GM12878 (cell line): ENCODE results near the gene IL1RL2. TPM values are rescaled to one million over a fixed set of nuclear protein-coding genes. Genes with fewer than 3 reads are reported as not detected.

ENCODE experiments used
- ATAC-seq: fragments of 200-7000 bp; cut with Tn5 transposase; 3 replicates; pipeline ENCODE4 v1.9.1; 2020; ENCODE audit warnings: mild to moderate bottlenecking, moderate library complexity
- BruUV-seq: library from RNA; stranded (reverse); fragments of 400-500 nt; replicated peaks from 2 replicates; lab custom pipeline; 2021; lab: Mats Ljungman, UMichigan
- CTCF ChIA-PET: fragments of 300-600 bp; sonication (Branson Sonifier 250); formaldehyde crosslinking; extraction: SDS; loops from one replicate; lab custom pipeline; 2021; ENCODE audit warnings: inconsistent platforms; lab: Yijun Ruan, JAX
- POLR2A ChIA-PET: fragments of 350-600 bp; formaldehyde crosslinking; extraction: SDS; loops from one replicate; lab custom pipeline; 2021; ENCODE audit warnings: inconsistent platforms; lab: Charles Lee
- RAD21 ChIA-PET: fragments of 300-600 bp; sonication (Branson Sonifier 250); formaldehyde crosslinking; loops from one replicate; lab custom pipeline; 2023; ENCODE audit warnings: antibody characterized with exemption; ENCODE audit not compliant: unreplicated experiment; lab: Charles Lee
- SMC1A ChIA-PET: fragments of 300-600 bp; sonication (Branson Sonifier 250); formaldehyde crosslinking; loops from one replicate; lab custom pipeline; 2023; ENCODE audit not compliant: unreplicated experiment, uncharacterized antibody; lab: Charles Lee
- DNase-seq: peaks from one replicate; pipeline ENCODE4 v3.0.0-alpha.2; 2011; ENCODE audit warnings: low read depth, low spot score
- FAIRE-seq: peaks from 3 replicates; lab custom pipeline; 2011; peaks lifted over from hg19 to GRCh38; lab: Jason Lieb, UNC
- H2AFZ ChIP-seq: 2 replicates; pipeline ENCODE4 v1.6.0; 2011; ENCODE audit warnings: low read depth, low read length, control low read depth; ENCODE audit not compliant: control insufficient read depth
- H3K27ac ChIP-seq: 2 replicates; pipeline ENCODE4 v1.5.1; 2011; ENCODE audit warnings: control low read depth; ENCODE audit not compliant: control insufficient read depth, insufficient read depth
- H3K27me3 ChIP-seq, 2 experiments: replicated peaks in 1 of 2; 2 replicates each; pipeline versions ENCODE4 v1.6.0 to v1.6.1; 2011; ENCODE audit warnings: low read length in 1 of 2; ENCODE audit not compliant: control insufficient read depth in 2 of 2, insufficient read depth in 2 of 2
- H3K36me3 ChIP-seq, 2 experiments: 2 replicates each; pipeline ENCODE4 v1.5.1; 2011; ENCODE audit warnings: low read length in 1 of 2; ENCODE audit not compliant: control insufficient read depth in 2 of 2, insufficient read depth in 2 of 2
- H3K4me1 ChIP-seq: 2 replicates; pipeline ENCODE4 v1.6.1; 2011; ENCODE audit warnings: mild to moderate bottlenecking, low read length, moderate library complexity, mixed read lengths; ENCODE audit not compliant: control insufficient read depth, insufficient read depth
- H3K4me2 ChIP-seq: 2 replicates; pipeline ENCODE4 v1.6.0; 2011; ENCODE audit warnings: control low read depth; ENCODE audit not compliant: control insufficient read depth, insufficient read depth
- H3K4me3 ChIP-seq: fragments of 200-600 bp; sonication (generic); 2 replicates; pipeline ENCODE4 v1.5.1; 2016
- H3K79me2 ChIP-seq: 2 replicates; pipeline ENCODE4 v1.6.0; 2011; ENCODE audit warnings: low read length; ENCODE audit not compliant: control insufficient read depth, insufficient read depth
- H3K9ac ChIP-seq: 2 replicates; pipeline ENCODE4 v1.8.0; 2011; ENCODE audit warnings: low read length, control low read depth, mixed read lengths; ENCODE audit not compliant: control insufficient read depth, insufficient read depth
- H3K9me3 ChIP-seq: replicated peaks from 3 replicates; pipeline ENCODE4 v1.5.1; 2011; ENCODE audit warnings: mild to moderate bottlenecking, low read length; ENCODE audit not compliant: control insufficient read depth, insufficient read depth
- H4K20me1 ChIP-seq: 2 replicates; pipeline ENCODE4 v1.6.0; 2011; ENCODE audit not compliant: control insufficient read depth, insufficient read depth
- BCL3 ChIP-seq: IDR thresholded peaks from 2 replicates; pipeline ENCODE4 v1.6.1; 2011; ENCODE audit warnings: borderline replicate concordance, low read depth, mild to moderate bottlenecking, moderate library complexity, low read length; ENCODE audit not compliant: insufficient read depth, poor library complexity, severe bottlenecking
- BRCA1 ChIP-seq: IDR thresholded peaks from 2 replicates; pipeline ENCODE4 v1.6.1; 2011; ENCODE audit warnings: low read depth, low read length, improper control_type of control experiment
- E4F1 ChIP-seq: fragments of 450-650 bp; IDR thresholded peaks from 2 replicates; pipeline ENCODE4 v1.6.1; 2018; ENCODE audit warnings: borderline replicate concordance, mild to moderate bottlenecking; ENCODE audit not compliant: partially characterized antibody
- IRF4 ChIP-seq: IDR thresholded peaks from 2 replicates; pipeline ENCODE4 v1.6.1; 2011; ENCODE audit warnings: low read depth, low read length
- MLLT1 ChIP-seq: fragments of 450-650 bp; IDR thresholded peaks from 2 replicates; pipeline ENCODE4 v1.6.1; 2016; ENCODE audit warnings: mild to moderate bottlenecking
- MYC ChIP-seq: IDR thresholded peaks from 2 replicates; pipeline ENCODE4 v1.6.1; 2011; ENCODE audit warnings: mild to moderate bottlenecking, low read length, moderate library complexity, inconsistent platforms; ENCODE audit not compliant: insufficient read depth, insufficient replicate concordance, insufficient read length, severe bottlenecking
- NRF1 ChIP-seq: conservative IDR thresholded peaks from 2 replicates; pipeline ENCODE4 v1.6.1; 2011; ENCODE audit warnings: mild to moderate bottlenecking, low read depth, low read length, improper control_type of control experiment
- SMAD5 ChIP-seq: IDR thresholded peaks from 2 replicates; pipeline ENCODE4 v1.6.1; 2016; ENCODE audit warnings: antibody characterized with exemption, low read depth
- SMARCA5 ChIP-seq: fragments of 450-650 bp; IDR thresholded peaks from 2 replicates; pipeline ENCODE4 v1.6.1; 2017; ENCODE audit warnings: mild to moderate bottlenecking
- SREBF1 ChIP-seq: IDR thresholded peaks from 2 replicates; pipeline ENCODE4 v1.6.1; 2012; ENCODE audit warnings: mild to moderate bottlenecking, low read length
- STAT1 ChIP-seq: fragments of 450-650 bp; conservative IDR thresholded peaks from 2 replicates; pipeline ENCODE4 v1.6.1; 2014; ENCODE audit warnings: antibody characterized with exemption, mild to moderate bottlenecking
- ZZZ3 ChIP-seq: IDR thresholded peaks from 2 replicates; pipeline ENCODE4 v1.6.1; 2011; ENCODE audit warnings: low read depth; ENCODE audit not compliant: control insufficient read depth, insufficient read length
- WGBS: methylation state at CpG from one replicate; pipeline ENCODE4 v1.1.6; 2016; ENCODE audit warnings: low lambda C conversion rate; ENCODE audit not compliant: insufficient replicate concordance, insufficient coverage; ENCODE audit errors: missing lambda C conversion rate; 5-methylcytosine and 5-hydroxymethylcytosine counted together
- in situ Hi-C: fragments of 300-500 bp; cut with MboI; formaldehyde crosslinking; loops from 9 replicates; pipeline ENCODE4 v1.14.3; 2018; ENCODE audit warnings: mixed read lengths
- intact Hi-C: fragments of 100-400 bp; cut with micrococcal nuclease; formaldehyde crosslinking; loops from one replicate; pipeline ENCODE4 v1.14.2; 2022; ENCODE audit not compliant: unreplicated experiment
- polyA plus RNA-seq, 11 experiments: library from polyadenylated mRNA; depleted of rRNA in 4 of 11; unstranded in 6 of 11; stranded (reverse) in 5 of 11; fragments of >200 nt; fragmentation: Nextera tagmentation in 4 of 11; fragmentation: Illumina TruSeq in 1 of 11; extraction: Ambion mirVana in 4 of 11; extraction: Trizol in 1 of 11; gene quantifications; 1 replicate in 1 of 11; 2 replicates in 10 of 11; pipeline versions ENCODE4 v1.2.1 to v1.2.3, GENCODE V29; 2011 to 2016; ENCODE audit warnings: inconsistent platforms in 2 of 11, missing spikeins in 2 of 11, low read depth in 1 of 11
- total RNA-seq, 4 experiments: library from RNA; depleted of rRNA in 3 of 4; stranded (reverse); fragments of >200 nt in 3 of 4; fragmentation: Illumina TruSeq in 1 of 4; extraction: Trizol in 1 of 4; gene quantifications; 2 replicates each; pipeline versions ENCODE4 v1.2.1 to v1.2.3, GENCODE V29; 2013 to 2021

IL1RL2 gene
- total and polyA plus RNA-seq, 10 of the 15 experiments (the other 5 are each of a cell fraction or from before 2014, with no cell fraction given) = not detected

DNA sequence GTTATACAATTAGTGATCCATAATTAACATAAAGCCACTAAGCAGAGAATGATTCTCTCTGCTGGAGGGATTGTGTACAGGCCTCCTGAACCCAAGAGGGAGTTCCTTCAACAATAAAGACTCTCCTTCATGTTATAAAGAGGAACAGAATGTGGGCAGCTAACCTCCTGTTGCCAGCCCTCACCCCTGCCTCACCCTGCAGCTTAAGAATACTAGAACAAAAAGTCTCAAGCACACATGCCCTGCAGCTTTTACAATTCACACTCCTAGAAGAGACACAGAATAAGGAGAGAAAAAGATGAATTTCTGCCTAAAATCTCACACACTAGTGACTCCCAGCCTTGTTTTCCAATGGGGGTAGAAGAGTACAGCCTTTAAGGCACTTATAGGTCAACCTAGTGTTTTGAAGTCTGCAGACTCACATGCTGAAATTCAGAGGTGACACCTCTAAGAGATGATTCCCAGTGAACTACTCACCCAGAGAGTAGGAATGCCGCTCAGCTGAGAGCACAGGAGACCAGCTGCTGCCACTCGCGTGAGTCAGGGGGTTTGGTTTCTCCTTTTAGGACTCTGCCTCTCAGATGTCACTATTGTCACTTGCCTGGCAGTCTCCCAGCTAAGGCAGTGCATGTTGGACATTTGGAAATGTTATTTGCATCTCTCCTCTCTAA, 92.0 kb downstream of the IL1RL2 start (continued):
- TF ChIP-seq MLLT1 (no peak), IRF4 (no peak), MYC (no peak), NRF1 (no peak)

- RAD21 ChIA-PET = no interaction called here
- H3K9ac ChIP-seq = no peak overlapping the region
- no peak overlapping the region for H2AFZ ChIP-seq
- SMC1A ChIA-PET = interaction anchor here (0.6 kb wide), 1 partner anchor 785 kb away, joined by 5 read pairs; no protein-coding TSS in a partner anchor
- H3K4me3 ChIP-seq = no peak overlapping the region
- H3K79me2 ChIP-seq = no peaks in the 10 kb centered on the region
- no TSS peak for BruUV-seq
- in situ Hi-C loops = no loop called here
- POLR2A ChIA-PET = no interaction called here
- H3K9me3 ChIP-seq = no peaks in the 10 kb centered on the region
- H4K20me1 ChIP-seq = no peaks in the 10 kb centered on the region
- H3K4me2 ChIP-seq = no peak overlapping the region
- CTCF ChIA-PET = no interaction called here
- 0% methylated on average over 1 of the region's 1 CpG for WGBS
- H3K36me3 ChIP-seq = no peaks in the 10 kb centered on the region
- H3K27ac ChIP-seq = no peak overlapping the region
- ATAC-seq = no peak
- FAIRE-seq = no peak
- intact Hi-C loops = no loop called here
- no peaks in the 10 kb centered on the region for H3K4me1 ChIP-seq
- TF ChIP-seq SMAD5 (no peak), SMARCA5 (no peak), MYC (no peak), STAT1 (no peak), ZZZ3 (no peak), SREBF1 (no peak), BCL3 (no peak), E4F1 (no peak), BRCA1 (no peak)
- no peak for DNase-seq
- H3K27me3 ChIP-seq = no peaks in the 10 kb centered on the region; a peak in 1 of 4 replicates
Observed at GRCh38 chr2:102279391-102279735, 92.5 kb downstream of the IL1RL2 start.
